Measurements from ENCODE around the gene PLPPR1.

PLPPR1 gene

DNA sequence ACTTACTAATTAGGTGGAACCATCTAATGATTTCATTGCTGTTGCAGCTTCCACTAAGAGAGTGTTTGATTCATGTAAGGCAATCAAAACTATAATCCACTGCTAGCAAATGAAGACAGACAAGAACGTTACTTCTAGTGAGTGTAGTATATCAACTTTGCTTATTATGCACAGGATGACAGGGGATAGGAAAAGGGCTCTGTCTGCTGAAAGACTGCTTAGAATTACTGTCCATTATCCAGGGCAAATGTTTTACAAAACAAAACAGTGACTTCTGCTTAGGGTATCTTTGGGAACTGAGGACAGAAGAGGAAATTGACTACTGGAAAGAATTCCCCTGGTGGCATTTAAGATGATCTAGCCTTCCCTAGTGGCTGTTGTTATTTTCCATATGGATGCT lies 40.2 kb downstream of the PLPPR1 start:
- Histone ChIP-seq H3K27ac (no peak overlapping the region), H3K4me1 (ENCODE audit: low read depth, poor library complexity, severe bottlenecking) (no peaks in the 10 kb centered on the region), H2AFZ (ENCODE audit: low read depth) (no peak overlapping the region), H3K79me2 (ENCODE audit: insufficient read depth, low read depth) (no peaks in the 10 kb centered on the region), H4K20me1 (ENCODE audit: insufficient read depth) (no peaks in the 10 kb centered on the region), H3K36me3 (ENCODE audit: insufficient read depth) (no peaks in the 10 kb centered on the region), H3K9ac (no peak overlapping the region), H3K4me2 (no peak overlapping the region), H3K27me3 (ENCODE audit: insufficient read depth, low read depth) (no peaks in the 10 kb centered on the region), H3K4me3 (IDR thresholded peaks at IDR 0.05; ENCODE audit: insufficient read depth, low read depth, low read length) (no peak overlapping the region)
- TF ChIP-seq, protein P1, sequence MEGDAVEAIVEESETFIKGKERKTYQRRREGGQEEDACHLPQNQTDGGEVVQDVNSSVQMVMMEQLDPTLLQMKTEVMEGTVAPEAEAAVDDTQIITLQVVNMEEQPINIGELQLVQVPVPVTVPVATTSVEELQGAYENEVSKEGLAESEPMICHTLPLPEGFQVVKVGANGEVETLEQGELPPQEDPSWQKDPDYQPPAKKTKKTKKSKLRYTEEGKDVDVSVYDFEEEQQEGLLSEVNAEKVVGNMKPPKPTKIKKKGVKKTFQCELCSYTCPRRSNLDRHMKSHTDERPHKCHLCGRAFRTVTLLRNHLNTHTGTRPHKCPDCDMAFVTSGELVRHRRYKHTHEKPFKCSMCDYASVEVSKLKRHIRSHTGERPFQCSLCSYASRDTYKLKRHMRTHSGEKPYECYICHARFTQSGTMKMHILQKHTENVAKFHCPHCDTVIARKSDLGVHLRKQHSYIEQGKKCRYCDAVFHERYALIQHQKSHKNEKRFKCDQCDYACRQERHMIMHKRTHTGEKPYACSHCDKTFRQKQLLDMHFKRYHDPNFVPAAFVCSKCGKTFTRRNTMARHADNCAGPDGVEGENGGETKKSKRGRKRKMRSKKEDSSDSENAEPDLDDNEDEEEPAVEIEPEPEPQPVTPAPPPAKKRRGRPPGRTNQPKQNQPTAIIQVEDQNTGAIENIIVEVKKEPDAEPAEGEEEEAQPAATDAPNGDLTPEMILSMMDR (conservative IDR thresholded peaks at IDR 0.05; ENCODE audit: low read depth, low read length), result no peak

DNA sequence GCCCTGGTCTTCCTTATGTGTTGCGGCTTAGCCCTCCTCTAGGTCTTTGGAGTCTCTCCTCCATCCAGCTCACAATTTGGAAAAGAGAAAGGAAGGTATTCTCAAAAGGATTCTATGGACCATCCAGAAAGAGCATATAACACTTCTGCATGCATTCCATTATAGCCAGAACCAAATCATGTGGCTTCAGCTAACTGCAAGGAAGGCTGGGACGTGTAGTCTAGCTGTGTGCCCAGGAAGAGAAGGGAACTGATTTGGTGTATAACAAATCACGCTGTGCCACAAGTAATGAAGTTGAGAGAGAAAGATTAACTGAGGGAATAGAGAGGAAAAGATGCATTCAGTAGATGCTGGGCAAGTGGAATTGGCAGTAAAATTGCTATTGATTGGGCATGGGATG lies 43.7 kb downstream of the PLPPR1 start:
- Histone ChIP-seq H3K4me1 (ENCODE audit: low read depth, poor library complexity, severe bottlenecking) (no peaks in the 10 kb centered on the region), H3K9ac (no peak overlapping the region), H4K20me1 (ENCODE audit: insufficient read depth) (no peaks in the 10 kb centered on the region), H3K4me3 (IDR thresholded peaks at IDR 0.05; ENCODE audit: insufficient read depth, low read depth, low read length) (no peak overlapping the region), H3K27me3 (ENCODE audit: insufficient read depth, low read depth) (no peaks in the 10 kb centered on the region), H3K36me3 (ENCODE audit: insufficient read depth) (no peaks in the 10 kb centered on the region), H3K4me2 (no peak overlapping the region), H2AFZ (ENCODE audit: low read depth) (no peak overlapping the region), H3K27ac (no peak overlapping the region), H3K79me2 (ENCODE audit: insufficient read depth, low read depth) (no peaks in the 10 kb centered on the region)
- TF ChIP-seq, protein P1 (conservative IDR thresholded peaks at IDR 0.05; ENCODE audit: low read depth, low read length), result no peak

DNA sequence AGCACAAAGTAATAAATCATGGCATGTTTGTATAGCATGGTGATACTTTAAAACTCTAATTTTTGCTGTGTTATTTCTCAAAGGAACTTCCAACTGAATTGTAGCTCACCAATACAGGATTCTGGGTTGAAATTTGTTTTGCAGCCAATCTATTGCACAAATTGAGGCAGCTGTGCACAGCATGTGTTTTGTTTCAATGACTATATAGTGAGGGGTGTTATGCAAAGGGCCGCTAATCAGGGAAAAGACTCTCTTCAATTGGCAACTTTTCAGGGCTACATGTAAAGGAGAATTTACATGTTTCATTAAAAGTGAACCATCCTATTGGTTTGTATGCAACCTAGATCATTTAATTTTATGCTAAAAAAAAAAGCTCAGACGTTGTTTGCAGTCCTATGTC lies 44.6 kb downstream of the PLPPR1 start:
- H3K4me1 ChIP-seq (ENCODE audit: low read depth, poor library complexity, severe bottlenecking), result no peaks in the 10 kb centered on the region
- no peak overlapping the region for H3K4me3 ChIP-seq (IDR thresholded peaks at IDR 0.05; ENCODE audit: insufficient read depth, low read depth, low read length)
- no peaks in the 10 kb centered on the region for H3K36me3 ChIP-seq (ENCODE audit: insufficient read depth)
- H3K27ac ChIP-seq, result no peak overlapping the region
- no peak overlapping the region for H3K4me2 ChIP-seq
- H3K27me3 ChIP-seq (ENCODE audit: insufficient read depth, low read depth), result no peaks in the 10 kb centered on the region
- no peak overlapping the region for H2AFZ ChIP-seq (ENCODE audit: low read depth)
- TF ChIP-seq, protein P1 (conservative IDR thresholded peaks at IDR 0.05; ENCODE audit: low read depth, low read length), result no peak
- H4K20me1 ChIP-seq (ENCODE audit: insufficient read depth), result no peaks in the 10 kb centered on the region
- no peaks in the 10 kb centered on the region for H3K79me2 ChIP-seq (ENCODE audit: insufficient read depth, low read depth)
- no peak overlapping the region for H3K9ac ChIP-seq

DNA sequence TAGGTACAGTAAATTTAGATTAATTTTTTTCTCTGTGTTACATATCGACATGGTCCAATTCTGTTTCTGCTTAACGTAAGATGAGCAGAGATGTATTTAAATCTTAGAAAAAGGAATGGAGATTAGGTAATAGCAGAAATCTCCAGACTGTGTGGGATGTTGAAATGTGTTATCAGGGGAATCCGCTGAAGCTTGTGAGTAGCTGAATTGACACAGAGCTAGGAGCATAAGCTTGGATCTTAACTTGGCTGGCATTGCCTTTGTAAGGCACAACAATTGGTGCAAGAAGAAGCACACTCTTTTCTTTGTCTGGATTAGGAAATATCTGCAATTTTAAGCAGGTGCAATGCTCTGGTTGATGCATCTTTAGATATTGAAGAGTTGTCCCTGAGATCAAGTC lies 53.1 kb downstream of the PLPPR1 start:
- Histone ChIP-seq H3K27me3 (ENCODE audit: insufficient read depth, low read depth) (no peaks in the 10 kb centered on the region), H3K9ac (no peak overlapping the region), H2AFZ (ENCODE audit: low read depth) (no peak overlapping the region), H3K79me2 (ENCODE audit: insufficient read depth, low read depth) (no peaks in the 10 kb centered on the region), H3K4me1 (ENCODE audit: low read depth, poor library complexity, severe bottlenecking) (no peaks in the 10 kb centered on the region), H4K20me1 (ENCODE audit: insufficient read depth) (no peaks in the 10 kb centered on the region), H3K4me3 (IDR thresholded peaks at IDR 0.05; ENCODE audit: insufficient read depth, low read depth, low read length) (no peak overlapping the region), H3K4me2 (no peak overlapping the region), H3K27ac (no peak overlapping the region), H3K36me3 (ENCODE audit: insufficient read depth) (no peaks in the 10 kb centered on the region)
- TF ChIP-seq, protein P1 (conservative IDR thresholded peaks at IDR 0.05; ENCODE audit: low read depth, low read length), result no peak
